Activated CD4-positive, alpha-beta T cell treated with anti-CD3 and anti-CD28 coated beads for 36 hours (primary cell): ENCODE measurements around the gene TNFRSF8. TPM values are rescaled to one million over a fixed set of nuclear protein-coding genes. Genes with fewer than 3 reads are reported as not detected.

Experiments
- ATAC-seq: fragments of 200-7000 bp; cut with Tn5 transposase; one replicate; pipeline ENCODE4 v1.10.0; 2021; ENCODE audit warnings: mild to moderate bottlenecking, moderate library complexity
- CTCF ChIA-PET: fragments of 350-600 bp; sonication (Branson Sonifier 250); formaldehyde crosslinking; loops from one replicate; lab custom pipeline; 2021; ENCODE audit warnings: antibody characterized with exemption; lab: Charles Lee
- POLR2A ChIA-PET: fragments of 350-600 bp; sonication (Branson Sonifier 250); formaldehyde crosslinking; loops from one replicate; lab custom pipeline; 2021; ENCODE audit warnings: antibody characterized with exemption, inconsistent platforms; lab: Charles Lee
- DNase-seq: peaks from one replicate; pipeline ENCODE4 v3.0.0-alpha.2; 2020
- H3K27ac Mint-ChIP-seq: one replicate; pipeline ENCODE4 v1.8.0; 2021; ENCODE audit warnings: mixed read lengths
- H3K27me3 Mint-ChIP-seq: one replicate; pipeline ENCODE4 v1.8.0; 2021; ENCODE audit warnings: mixed read lengths
- H3K36me3 Mint-ChIP-seq: one replicate; pipeline ENCODE4 v1.8.0; 2021; ENCODE audit warnings: low read depth, mixed read lengths
- H3K4me1 Mint-ChIP-seq: one replicate; pipeline ENCODE4 v1.8.0; 2021; ENCODE audit warnings: mixed read lengths
- H3K4me3 Mint-ChIP-seq: one replicate; pipeline ENCODE4 v1.8.0; 2021; ENCODE audit warnings: mild to moderate bottlenecking, moderate library complexity, mixed read lengths
- H3K9me3 Mint-ChIP-seq: one replicate; pipeline ENCODE4 v1.8.0; 2021; ENCODE audit warnings: low read depth, mixed read lengths
- intact Hi-C, 2 experiments: fragments of 100-400 bp; cut with DNase I in 1 of 2; cut with micrococcal nuclease in 1 of 2; formaldehyde crosslinking; loops; one replicate each; pipeline versions ENCODE4 v1.14.2 to v1.15.1; 2022 to 2024; cut with DNase I, micrococcal nuclease
- total RNA-seq, 2 experiments: library from RNA; stranded (reverse); gene quantifications; one replicate each; pipeline ENCODE4 v1.2.3, GENCODE V29; 2021

TNFRSF8 gene
- total RNA-seq, 2 experiments from 2014 or later, result 15.7 to 16.3 TPM

DNA sequence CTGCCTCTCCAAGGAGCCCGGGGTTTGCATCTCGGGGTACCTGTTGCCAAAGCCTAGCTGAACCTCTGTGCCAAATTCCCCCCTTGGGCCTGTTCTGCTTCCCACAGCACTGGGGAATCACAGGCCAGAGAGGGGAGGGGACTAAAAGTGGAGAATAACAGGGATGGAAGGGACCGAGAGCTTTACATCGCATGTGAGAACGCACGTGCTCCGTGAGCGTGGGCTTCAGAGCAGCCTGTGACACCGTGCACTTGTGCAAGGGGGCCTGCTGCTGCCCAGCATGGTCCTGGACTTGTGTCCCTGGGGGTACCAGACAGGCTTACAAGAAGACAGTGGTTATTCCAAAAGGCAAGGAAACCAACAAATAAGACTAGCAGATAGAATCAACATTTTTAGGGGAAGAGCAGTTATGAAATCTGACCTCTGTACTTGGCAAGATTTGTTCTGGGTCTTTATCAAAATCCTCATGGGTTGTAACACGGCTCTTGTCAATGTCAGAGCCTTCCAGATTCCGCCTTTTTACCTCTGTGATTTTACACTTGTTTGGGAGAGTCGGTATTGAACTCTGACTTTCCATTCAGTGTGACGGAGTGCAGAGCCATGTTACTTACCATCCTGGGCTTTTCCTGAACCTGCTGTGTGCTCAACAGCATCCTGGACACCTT lies 67.5 kb downstream of the TNFRSF8 start:
- Mint-ChIP-seq H3K4me1 (peaks cover 56% of the 10 kb centered on the region), H3K27ac (no peak overlapping the region), H3K9me3 (no peaks in the 10 kb centered on the region), H3K36me3 (peaks cover 6% of the 10 kb centered on the region), H3K27me3 (no peaks in the 10 kb centered on the region), H3K4me3 (no peak overlapping the region)
- no peak for ATAC-seq
- intact Hi-C loops, result no loop called here
- CTCF ChIA-PET, result interaction anchor here (0.7 to 1.0 kb wide), 3 partner anchors 49 to 346 kb away, joined by 3 to 4 read pairs (median 3); no protein-coding TSS in a partner anchor
- POLR2A ChIA-PET, result no interaction called here
- no peak for DNase-seq

DNA sequence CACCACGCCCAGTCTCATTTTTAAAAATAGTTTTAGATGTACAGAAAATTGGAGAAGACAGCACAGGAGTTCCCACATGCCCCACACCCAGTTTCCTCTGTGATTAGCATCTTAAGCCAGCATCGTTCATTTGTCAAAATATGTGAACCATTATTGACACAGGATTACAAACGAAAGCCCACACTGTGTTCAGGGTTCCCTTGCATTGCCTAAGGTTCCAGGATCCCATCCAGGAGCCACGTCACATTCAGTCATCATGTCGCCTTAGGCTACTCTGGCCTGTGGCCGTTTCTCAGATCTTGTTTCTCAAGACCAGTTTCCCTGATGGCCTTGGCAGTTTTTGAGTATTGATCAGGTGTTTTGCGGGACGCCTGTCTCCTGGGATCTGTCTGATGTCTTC lies 69.0 kb downstream of the TNFRSF8 start:
- Mint-ChIP-seq H3K27me3 (no peaks in the 10 kb centered on the region), H3K4me3 (no peak overlapping the region), H3K9me3 (no peaks in the 10 kb centered on the region), H3K4me1 (peaks cover 41% of the 10 kb centered on the region), H3K27ac (peak overlapping the region; percentile 60), H3K36me3 (peaks cover 5% of the 10 kb centered on the region)
- DNase-seq (no peak), ATAC-seq (no peak)
- CTCF ChIA-PET, result interaction anchor here (0.6 kb wide), 2 partner anchors 61 to 198 kb away, joined by 3 read pairs; partner anchors contain the start of gene PLOD1
- intact Hi-C loops, result no loop called here
- POLR2A ChIA-PET, result no interaction called here

DNA sequence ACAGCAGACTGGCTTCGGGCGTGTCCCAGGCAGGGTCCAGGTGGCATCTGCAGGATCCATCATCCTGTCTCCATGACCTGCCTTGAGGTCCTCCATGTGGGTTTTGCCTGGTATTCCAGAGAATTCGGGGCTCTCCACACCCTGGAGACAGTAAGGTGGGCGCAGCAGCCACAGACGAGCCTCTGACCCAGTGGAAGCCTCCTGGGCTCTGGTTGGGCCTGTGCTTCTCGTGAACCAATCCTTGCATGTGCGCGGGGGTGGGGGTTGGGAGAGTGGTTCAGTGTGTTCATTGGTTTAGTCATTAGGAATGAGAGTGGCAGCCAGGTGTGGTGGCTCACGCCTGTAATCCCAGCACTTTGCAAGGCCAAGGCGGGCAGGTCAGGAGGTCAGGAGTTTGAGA lies 71.6 kb downstream of the TNFRSF8 start:
- Mint-ChIP-seq H3K27me3 (no peaks in the 10 kb centered on the region), H3K4me1 (peaks cover 27% of the 10 kb centered on the region), H3K27ac (no peak overlapping the region), H3K36me3 (peaks cover 5% of the 10 kb centered on the region), H3K4me3 (no peak overlapping the region), H3K9me3 (no peaks in the 10 kb centered on the region)
- DNase-seq (no peak), ATAC-seq (no peak)
- intact Hi-C loops, result no loop called here
- ChIA-PET CTCF (interaction anchor here (0.7 to 1.0 kb wide), 3 partner anchors 9 to 12 kb away, joined by 3 to 6 read pairs (median 3); no protein-coding TSS in a partner anchor), POLR2A (no interaction called here)

DNA sequence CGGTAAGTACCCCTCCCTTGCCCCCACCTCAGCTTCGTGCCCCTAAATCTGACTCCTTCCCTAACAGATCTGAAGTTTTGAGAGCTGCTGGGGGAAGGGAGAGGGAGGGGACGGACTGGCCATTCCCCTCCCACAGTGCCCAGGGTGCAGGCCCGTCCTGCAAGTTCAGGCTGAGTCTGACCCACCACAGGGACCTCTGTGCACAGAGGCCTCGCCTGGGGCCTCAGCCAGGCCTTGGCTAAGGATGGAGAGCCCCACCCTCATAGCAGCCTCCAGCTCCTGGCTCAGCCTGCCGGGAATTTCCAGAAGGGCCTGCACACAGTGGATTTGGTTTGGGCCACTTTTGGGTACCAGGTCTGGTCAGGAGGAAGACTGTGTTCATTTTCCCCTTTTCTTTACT lies 72.5 kb downstream of the TNFRSF8 start:
- DNase-seq (no peak), ATAC-seq (no peak)
- peaks cover 24% of the 10 kb centered on the region for H3K4me1 Mint-ChIP-seq
- intact Hi-C loops, result no loop called here
- H3K9me3 Mint-ChIP-seq, result no peaks in the 10 kb centered on the region
- H3K27ac Mint-ChIP-seq, result no peak overlapping the region
- CTCF ChIA-PET, result interaction anchor here (1.0 kb wide), 2 partner anchors 10 to 67 kb away, joined by 3 to 6 read pairs; no protein-coding TSS in a partner anchor
- H3K27me3 Mint-ChIP-seq, result no peaks in the 10 kb centered on the region
- H3K4me3 Mint-ChIP-seq, result no peak overlapping the region
- H3K36me3 Mint-ChIP-seq, result peaks cover 5% of the 10 kb centered on the region
- POLR2A ChIA-PET, result no interaction called here

DNA sequence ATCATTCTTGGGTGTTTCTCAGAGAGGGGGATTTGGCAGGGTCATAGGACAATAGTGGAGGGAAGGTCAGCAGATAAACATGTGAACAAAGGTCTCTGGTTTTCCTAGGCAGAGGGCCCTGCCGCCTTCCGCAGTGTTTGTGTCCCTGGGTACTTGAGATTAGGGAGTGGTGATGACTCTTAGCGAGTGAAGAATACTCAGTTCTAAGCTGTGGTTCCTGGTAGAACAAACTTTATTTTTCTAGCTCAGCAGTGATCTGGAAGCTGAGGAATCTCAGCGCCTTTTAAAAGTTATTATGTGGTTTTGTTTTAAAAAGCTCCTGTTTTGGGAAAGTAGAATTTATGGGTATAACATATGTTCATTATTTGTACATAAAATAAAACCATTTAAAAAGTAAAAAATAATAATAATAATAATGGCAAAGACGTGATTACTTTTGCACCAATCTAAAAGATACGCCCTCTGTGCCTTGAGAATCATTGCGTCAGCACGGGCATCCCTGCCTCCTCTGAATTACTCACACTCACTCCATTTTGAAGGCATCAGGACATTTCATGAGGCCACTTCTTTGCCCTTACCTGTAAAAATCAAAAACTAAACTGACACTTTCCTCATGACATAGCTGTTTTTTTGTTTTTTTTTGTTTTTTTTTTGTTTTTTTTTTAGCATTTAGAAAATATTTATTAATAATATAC lies 74.0 kb downstream of the TNFRSF8 start:
- POLR2A ChIA-PET, result interaction anchor here (0.9 kb wide), 1 partner anchor 228 kb away, joined by 4 read pairs; no protein-coding TSS in a partner anchor
- H3K4me3 Mint-ChIP-seq, result no peak overlapping the region
- H3K36me3 Mint-ChIP-seq, result peaks cover 5% of the 10 kb centered on the region
- CTCF ChIA-PET, result interaction anchor here (0.9 to 1.6 kb wide), 4 partner anchors 12 to 96 kb away, joined by 3 to 11 read pairs (median 4); no protein-coding TSS in a partner anchor
- no peaks in the 10 kb centered on the region for H3K9me3 Mint-ChIP-seq
- ATAC-seq, result no peak
- peaks cover 19% of the 10 kb centered on the region for H3K4me1 Mint-ChIP-seq
- intact Hi-C loops, result no loop called here
- no peaks in the 10 kb centered on the region for H3K27me3 Mint-ChIP-seq
- no peak for DNase-seq
- H3K27ac Mint-ChIP-seq, result no peak overlapping the region

DNA sequence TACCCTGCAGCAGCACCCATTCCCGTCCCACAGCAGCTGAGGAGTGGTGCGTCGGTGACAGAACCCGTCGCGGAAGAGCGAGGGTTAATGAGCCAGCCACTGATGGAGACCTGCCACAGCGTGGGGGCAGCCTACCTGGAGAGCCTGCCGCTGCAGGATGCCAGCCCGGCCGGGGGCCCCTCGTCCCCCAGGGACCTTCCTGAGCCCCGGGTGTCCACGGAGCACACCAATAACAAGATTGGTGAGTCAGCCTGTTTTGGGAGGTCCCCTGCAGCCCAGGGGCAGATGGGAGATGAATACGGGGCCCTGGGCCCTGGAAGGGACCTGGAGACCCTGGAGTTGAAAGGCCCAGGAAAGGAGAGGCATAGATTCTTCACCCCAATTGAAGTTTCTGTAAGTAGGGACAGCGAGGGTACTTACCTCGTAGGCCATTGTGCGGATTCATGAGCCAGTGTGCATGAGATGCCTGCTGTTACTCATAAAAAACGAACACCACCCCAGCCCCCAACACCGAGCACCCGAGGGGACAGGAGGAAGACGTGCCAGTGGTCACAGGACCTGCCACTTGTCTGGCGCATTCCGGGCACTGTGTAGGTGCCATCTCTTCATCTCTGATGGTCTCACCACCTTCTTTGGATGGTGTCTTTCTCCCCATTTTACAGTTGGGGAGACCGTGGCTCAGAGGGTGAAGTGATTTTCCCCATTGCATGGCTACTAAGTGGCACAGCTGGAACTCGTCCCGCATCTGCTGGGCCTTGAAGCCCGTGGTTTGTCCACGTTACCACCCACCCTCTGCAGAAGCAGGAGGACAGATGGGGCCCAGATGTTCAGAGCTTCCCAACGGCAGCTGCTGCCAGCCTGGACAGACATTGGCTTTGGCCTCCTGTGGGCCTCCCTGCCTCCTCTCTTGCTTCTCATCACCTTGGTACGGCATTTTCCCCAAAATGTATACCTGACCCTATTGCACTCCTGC lies 75.4 kb downstream of the TNFRSF8 start:
- Mint-ChIP-seq H3K4me3 (no peak overlapping the region), H3K9me3 (no peaks in the 10 kb centered on the region), H3K36me3 (peaks cover 5% of the 10 kb centered on the region), H3K4me1 (peaks cover 13% of the 10 kb centered on the region), H3K27me3 (no peaks in the 10 kb centered on the region), H3K27ac (no peak overlapping the region)
- intact Hi-C loops, result no loop called here
- ChIA-PET CTCF (interaction anchor here (0.7 to 2.6 kb wide), 4 partner anchors 11 to 437 kb away, joined by 3 to 11 read pairs (median 6); no protein-coding TSS in a partner anchor), POLR2A (no interaction called here)
- no peak for ATAC-seq
- DNase-seq, result no peak

DNA sequence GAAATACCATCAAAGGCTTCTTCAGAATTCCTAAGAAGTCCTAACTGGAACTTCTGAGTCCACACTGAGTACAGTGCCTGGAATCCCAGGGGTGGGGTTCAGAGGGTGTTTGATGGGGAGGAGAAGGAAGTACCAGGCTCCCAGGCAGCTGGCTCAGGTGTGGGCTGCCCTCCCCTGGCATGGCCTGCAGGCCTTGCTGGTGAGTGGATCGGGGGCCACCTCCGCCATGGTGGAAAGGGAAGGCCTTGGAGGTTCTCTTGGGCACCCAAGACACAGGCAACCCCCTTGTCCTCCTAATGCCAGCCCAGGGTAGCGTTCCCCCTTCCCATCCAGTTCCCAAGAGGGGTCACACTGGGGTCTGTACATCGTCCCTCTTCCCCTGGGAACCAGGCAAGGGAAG lies 76.9 kb downstream of the TNFRSF8 start:
- POLR2A ChIA-PET, result no interaction called here
- Mint-ChIP-seq H3K36me3 (no peaks in the 10 kb centered on the region), H3K4me1 (peaks cover 16% of the 10 kb centered on the region), H3K4me3 (no peak overlapping the region), H3K27me3 (no peaks in the 10 kb centered on the region), H3K27ac (no peak overlapping the region), H3K9me3 (no peaks in the 10 kb centered on the region)
- CTCF ChIA-PET, result interaction anchor here (0.9 to 2.6 kb wide), 3 partner anchors 13 to 47 kb away, joined by 3 to 7 read pairs (median 3); no protein-coding TSS in a partner anchor
- DNase-seq (no peak), ATAC-seq (no peak)
- intact Hi-C loops, result no loop called here

DNA sequence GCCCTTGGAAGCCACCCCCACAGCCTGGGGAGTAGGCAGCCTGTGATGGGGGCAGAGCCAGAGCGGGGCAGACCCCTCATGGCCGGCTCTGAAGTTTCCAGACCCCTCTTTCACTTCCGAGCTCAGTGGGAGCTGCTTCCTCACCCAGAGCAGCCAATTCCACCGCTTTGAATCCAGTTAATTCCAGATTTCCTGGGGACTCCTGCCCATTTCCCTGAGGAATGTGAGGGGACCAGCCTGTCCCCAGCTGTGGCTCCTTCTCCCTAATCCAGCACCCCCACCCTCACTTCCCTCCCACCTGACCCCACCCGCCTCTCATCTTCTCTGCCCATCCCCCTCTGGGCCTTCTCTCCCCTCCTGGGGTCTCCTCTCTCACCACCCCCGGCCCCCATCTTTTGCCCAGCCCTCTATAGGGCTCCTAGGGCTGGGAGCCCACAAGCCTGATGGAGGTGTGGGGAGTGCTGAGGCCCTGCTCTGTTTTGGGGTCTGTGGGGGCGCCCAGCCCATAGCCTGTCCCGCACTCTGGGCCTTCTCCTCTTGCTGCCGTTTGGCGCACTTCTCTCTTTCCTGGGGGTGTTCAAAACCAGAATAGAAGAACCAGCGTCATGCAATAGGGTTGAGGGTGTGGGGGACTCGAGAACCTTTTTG lies 77.5 kb downstream of the TNFRSF8 start:
- Mint-ChIP-seq H3K27ac (no peak overlapping the region), H3K27me3 (no peaks in the 10 kb centered on the region), H3K4me3 (no peak overlapping the region), H3K4me1 (peaks cover 16% of the 10 kb centered on the region), H3K36me3 (no peaks in the 10 kb centered on the region), H3K9me3 (no peaks in the 10 kb centered on the region)
- ChIA-PET POLR2A (no interaction called here), CTCF (interaction anchor here (1.0 to 2.6 kb wide), 3 partner anchors 13 to 60 kb away, joined by 3 to 7 read pairs (median 3); no protein-coding TSS in a partner anchor)
- ATAC-seq (no peak), DNase-seq (no peak)
- intact Hi-C loops, result no loop called here

DNA sequence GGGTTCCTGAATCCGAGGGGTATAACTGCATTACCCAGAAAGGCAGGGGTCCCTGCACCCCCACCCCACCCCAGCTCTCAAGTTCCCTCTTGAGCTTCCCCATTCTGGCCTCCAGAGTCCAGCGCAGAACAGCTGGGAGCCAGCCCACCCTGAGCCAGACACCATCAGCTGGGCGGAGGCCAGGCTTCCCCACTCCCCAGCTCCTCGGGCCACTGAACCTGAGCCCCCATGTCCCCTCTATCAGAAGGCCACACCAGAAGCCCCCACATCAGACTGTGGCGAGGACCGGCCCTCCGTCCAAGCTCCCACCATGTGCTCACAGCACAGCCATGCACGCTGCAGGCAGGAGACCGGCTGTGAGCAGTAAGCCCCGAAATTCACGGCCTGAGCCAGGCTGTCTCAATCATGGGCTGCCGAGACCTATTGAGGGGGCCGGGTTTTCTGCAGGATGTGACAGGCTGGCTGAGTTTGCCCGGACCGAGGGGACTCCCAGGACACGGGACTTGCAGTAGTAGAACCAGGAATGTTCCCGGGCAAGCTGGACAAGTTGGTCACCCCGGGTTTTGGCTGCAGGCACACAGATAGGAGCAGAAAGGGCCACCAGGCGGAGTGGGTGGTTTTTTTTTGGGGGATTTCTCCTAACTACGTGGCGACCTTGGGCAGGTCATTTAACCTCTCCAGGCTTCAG lies 78.2 kb downstream of the TNFRSF8 start:
- ATAC-seq (no peak), DNase-seq (no peak)
- POLR2A ChIA-PET, result no interaction called here
- Mint-ChIP-seq H3K4me1 (peaks cover 19% of the 10 kb centered on the region), H3K4me3 (no peak overlapping the region), H3K27ac (no peak overlapping the region), H3K27me3 (no peaks in the 10 kb centered on the region), H3K9me3 (no peaks in the 10 kb centered on the region), H3K36me3 (no peaks in the 10 kb centered on the region)
- intact Hi-C loops, result no loop called here
- CTCF ChIA-PET, result interaction anchor here (0.6 to 3.1 kb wide), 4 partner anchors 14 to 235 kb away, joined by 3 to 13 read pairs (median 5); no protein-coding TSS in a partner anchor

DNA sequence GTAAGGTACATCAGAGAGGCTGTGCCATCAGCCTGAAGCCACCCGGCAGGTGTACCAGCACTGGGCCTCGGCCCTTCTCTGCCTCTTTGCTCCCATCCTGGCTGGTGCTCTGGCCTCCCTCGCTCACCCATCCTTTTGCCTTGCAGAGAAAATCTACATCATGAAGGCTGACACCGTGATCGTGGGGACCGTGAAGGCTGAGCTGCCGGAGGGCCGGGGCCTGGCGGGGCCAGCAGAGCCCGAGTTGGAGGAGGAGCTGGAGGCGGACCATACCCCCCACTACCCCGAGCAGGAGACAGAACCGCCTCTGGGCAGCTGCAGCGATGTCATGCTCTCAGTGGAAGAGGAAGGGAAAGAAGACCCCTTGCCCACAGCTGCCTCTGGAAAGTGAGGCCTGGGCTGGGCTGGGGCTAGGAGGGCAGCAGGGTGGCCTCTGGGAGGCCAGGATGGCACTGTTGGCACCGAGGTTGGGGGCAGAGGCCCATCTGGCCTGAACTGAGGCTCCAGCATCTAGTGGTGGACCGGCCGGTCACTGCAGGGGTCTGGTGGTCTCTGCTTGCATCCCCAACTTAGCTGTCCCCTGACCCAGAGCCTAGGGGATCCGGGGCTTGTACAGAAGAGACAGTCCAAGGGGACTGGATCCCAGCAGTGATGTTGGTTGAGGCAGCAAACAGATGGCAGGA lies 79.2 kb downstream of the TNFRSF8 start:
- Mint-ChIP-seq H3K9me3 (no peaks in the 10 kb centered on the region), H3K27me3 (no peaks in the 10 kb centered on the region), H3K4me1 (peaks cover 29% of the 10 kb centered on the region), H3K27ac (no peak overlapping the region), H3K4me3 (no peak overlapping the region), H3K36me3 (no peaks in the 10 kb centered on the region)
- ATAC-seq, result no peak
- no peak for DNase-seq
- CTCF ChIA-PET, result interaction anchor here (0.6 to 3.1 kb wide), 5 partner anchors 18 to 234 kb away, joined by 3 to 13 read pairs (median 3); partner anchors contain the start of gene VPS13D
- intact Hi-C loops, result no loop called here
- POLR2A ChIA-PET, result no interaction called here
